M059J (cell line): ENCODE results near the gene DGKD. TPM values are rescaled to one million over a fixed set of nuclear protein-coding genes. Genes with fewer than 3 reads are reported as not detected.

Experiments
- DNase-seq: peaks from one replicate; pipeline ENCODE4 v3.0.0-alpha.2; 2012; ENCODE audit warnings: low read depth
- total RNA-seq: library from RNA; depleted of rRNA; stranded (reverse); fragments of >200 nt; shearing (Covaris generic); gene quantifications from 2 replicates; pipeline ENCODE4 v1.2.3, GENCODE V29; 2014

The DGKD gene
- total RNA-seq, 1 experiment from 2014 or later: 16.5 TPM

DNA sequence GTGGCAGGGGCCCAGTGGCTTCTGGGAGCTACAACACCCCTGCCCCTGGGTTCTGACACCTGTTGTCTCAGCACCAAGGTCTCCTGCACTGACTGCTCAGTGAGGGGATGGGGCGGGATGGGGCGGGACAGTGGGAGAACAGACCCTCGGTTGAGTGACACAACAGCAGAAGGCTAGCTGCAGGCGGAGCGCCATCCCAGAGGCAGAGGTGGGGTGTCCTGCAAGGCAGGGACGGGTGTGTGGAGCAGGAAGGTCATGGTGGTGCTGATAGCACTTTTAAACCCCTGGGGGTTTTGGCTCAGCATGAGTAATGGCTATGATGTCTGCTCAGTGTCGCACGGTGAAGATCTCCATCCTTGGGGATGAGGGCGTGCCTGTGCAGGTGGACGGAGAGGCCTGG lies 105.1 kb downstream of the DGKD start:
- no peak for DNase-seq

- no peak for DNase-seq
Observed at GRCh38 chr2:233460726-233461441, 106.6 kb downstream of the DGKD start.

GRCh38 chr2:233461481-233461891 lies 107.2 kb downstream of the DGKD start:
- no peak for DNase-seq

DNA sequence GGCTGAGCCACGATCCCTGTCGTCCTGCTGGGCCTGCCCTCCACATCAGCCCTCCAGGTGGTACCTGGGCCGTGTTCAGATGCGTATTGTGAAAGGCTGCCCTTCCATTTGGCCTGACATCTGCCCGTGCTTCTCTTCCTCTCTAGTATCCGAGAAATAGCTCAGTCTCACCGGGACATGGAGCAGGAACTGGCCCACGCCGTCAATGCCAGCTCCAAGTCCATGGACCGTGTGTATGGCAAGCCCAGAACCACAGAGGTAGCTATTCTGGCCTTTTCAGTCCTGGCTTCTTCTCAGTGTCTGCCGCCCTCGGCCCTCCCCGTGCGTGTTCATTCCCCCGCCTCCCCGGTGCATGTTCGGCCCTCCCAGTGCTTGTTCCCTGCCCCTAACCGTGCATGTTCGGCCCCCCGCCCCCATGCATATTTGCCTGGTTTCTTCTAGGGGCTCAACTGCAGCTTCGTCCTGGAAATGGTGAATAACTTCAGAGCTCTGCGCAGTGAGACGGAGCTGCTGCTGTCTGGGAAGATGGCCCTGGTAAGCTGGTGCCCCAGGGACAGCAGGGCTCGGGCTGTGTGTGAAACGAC lies 108.0 kb downstream of the DGKD start:
- DNase-seq: no peak

- no peak for DNase-seq
Observed at GRCh38 chr2:233462826-233463470, 108.7 kb downstream of the DGKD start.

DNA sequence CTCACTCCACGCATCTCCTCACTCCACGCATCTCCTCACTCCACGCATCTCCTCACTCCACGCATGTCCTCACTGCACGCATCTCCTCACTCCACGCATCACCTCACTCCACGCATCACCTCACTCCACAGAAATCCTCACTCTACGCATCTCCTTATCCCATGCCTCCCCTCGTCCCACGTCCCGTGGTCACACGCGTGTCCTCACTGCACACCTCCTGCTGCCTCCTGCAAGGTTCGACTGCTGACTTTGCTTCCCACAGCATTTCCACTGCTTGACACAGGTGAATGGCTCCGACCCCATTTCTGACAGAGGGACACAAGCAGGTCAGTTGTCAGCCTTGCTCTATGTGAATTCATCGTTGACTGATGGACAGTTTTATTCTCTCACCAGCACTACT lies 109.3 kb downstream of the DGKD start:
- DNase-seq: no peak

- no peak for DNase-seq
Observed at GRCh38 chr2:233464056-233464455, 109.8 kb downstream of the DGKD start.

DNA sequence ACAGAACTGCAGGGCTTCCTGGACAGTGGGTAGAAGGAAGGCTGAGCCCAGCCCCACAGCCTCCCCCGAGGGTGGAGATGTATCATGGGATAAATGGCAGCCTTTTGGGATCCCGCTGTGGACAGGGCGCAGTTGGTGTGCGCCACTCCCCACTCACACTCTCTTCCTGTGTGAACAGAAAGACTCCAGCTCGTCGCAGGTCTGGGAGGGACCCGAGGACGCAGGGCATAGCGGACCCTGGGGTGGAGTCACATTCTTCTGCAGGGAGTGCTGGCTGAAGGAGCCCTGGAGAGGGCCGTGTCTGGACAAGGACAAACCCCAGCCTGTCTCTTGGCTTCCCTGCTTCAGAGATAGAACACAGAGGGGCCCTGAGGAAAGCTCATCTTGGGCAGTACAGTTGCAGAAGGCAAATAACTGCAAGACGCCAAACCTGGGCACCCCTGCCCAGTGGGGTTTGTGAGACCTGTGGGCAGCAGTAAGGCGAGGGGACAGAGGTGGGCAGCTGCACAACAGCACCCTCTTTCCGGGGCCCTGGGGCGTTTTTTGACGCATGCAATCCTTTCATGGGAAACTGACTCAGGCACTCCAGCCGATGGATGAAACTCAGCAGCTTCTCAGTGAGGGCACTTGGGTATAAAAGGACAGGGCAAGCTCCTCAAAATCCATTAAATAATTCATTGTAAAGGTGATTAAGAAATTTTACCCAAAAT lies 110.4 kb downstream of the DGKD start:
- no peak for DNase-seq

GRCh38 chr2:233466991-233467603 lies 112.8 kb downstream of the DGKD start:
- DNase-seq: no peak

GRCh38 chr2:233468047-233468740 lies 113.9 kb downstream of the DGKD start:
- DNase-seq: no peak

DNA sequence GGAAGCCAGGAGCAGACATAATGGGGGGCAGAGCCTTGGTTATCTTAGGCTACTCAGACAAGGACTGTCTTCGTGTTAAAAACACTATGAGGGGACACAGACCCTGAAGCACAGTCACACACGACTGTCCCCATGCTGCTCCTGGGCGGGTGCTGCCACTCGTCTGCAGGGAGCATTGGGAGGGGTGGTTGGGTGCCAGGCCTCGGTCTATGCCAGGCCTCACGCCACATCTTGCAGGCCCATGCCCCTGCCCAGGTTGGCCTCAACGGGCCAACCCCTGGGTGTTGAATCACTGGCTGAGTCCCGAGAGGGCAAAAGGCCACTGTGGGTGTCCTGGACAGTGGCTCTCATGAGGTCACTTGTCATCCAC lies 114.4 kb downstream of the DGKD start:
- no peak for DNase-seq

GRCh38 chr2:233469261-233470010 lies 115.1 kb downstream of the DGKD start:
- no peak for DNase-seq

DNA sequence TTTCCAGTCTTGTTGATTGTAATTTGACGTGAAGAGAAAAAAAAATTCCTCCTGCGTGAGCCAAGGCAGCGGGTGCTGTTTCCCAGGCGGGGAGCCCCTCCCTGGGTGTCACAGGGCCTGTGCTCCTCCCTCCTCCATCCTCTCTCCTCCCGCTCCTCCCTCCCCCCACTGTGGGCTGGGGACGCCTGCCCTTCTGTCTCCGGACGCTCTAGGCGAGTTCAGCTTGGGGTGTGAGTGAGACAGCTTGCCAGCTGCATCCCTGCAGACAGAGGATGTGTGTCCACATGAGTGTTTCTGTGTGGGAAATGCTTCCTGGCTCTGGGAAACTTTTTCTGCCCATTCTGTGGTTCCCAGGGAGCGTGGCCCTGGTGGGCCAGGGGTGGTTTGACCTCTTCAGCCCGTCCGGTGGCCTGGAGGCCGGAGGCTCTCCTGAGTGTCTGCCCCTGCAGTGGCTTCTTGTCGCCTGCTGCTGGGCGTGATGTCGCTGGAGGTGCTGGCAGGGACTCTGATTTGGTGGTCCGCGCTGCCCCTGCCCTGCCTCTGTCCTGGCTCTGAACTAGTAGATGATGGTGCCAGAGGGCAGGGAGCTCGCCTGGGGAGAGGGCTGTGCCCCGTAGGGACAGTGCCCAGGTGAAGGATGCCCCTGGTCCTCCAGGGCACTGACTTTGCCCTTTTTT lies 115.9 kb downstream of the DGKD start:
- DNase-seq: no peak

DNA sequence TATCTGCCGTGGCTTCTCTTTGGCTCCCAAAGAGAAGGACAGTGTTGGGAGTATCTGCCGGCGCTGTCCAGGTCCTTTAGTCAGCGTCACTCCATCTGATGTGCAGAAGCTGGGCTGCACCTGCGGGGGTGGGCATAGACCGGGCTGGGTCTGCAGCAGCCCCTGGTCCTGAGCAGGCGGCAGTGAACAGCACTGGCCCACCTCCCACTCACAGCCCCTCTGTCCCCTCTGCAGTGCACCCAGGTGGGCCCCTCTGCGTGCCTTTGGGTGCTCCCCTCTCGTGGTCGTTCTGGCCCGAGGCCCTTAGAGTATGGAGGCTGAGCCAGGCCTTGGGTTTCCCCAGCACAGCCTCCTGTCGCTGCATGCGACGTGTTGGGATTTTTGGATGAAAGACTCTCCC lies 116.5 kb downstream of the DGKD start:
- no peak for DNase-seq

DNA sequence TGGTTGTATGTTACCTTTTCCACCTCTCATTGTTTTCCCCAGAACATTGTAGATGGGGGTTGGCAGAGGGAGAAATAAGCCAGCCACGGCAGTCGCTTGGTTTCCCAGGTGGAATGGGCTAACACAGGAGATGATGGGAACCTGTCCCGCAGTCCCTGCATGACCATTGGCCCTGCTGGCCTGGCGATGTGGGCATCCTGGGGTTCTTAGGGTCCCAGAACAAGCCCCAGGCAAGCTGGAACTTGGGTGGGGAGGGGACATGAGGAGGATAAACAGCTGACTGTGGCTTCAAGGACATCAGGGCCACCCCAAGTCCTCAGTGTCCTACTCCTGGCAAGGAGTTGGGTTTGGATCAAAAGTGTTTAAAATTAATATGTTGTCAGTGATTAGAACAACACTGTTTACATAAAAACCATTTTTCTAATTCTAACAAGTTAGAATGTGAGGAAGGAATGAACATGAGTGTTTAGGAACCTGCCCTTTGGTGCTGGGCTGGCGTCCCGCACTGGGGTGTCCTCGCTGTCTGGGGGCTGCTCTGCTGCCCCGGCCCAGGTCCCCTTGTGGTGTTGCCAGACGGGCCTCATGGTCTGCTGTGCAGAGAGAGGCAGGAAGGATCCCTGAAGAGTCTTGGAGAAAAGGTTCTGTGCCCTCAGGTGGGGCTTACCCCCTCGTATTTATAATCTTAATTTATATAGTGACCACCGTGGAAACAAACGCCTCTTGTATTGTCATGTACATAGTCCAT lies 117.2 kb downstream of the DGKD start:
- no peak for DNase-seq

GRCh38 chr2:233473386-233473791 lies 119.1 kb downstream of the DGKD start:
- no peak for DNase-seq

GRCh38 chr2:233473878-233474277 lies 119.6 kb downstream of the DGKD start:
- DNase-seq: no peak

GRCh38 chr2:233474308-233475160 lies 120.2 kb downstream of the DGKD start:
- no peak for DNase-seq

DNA sequence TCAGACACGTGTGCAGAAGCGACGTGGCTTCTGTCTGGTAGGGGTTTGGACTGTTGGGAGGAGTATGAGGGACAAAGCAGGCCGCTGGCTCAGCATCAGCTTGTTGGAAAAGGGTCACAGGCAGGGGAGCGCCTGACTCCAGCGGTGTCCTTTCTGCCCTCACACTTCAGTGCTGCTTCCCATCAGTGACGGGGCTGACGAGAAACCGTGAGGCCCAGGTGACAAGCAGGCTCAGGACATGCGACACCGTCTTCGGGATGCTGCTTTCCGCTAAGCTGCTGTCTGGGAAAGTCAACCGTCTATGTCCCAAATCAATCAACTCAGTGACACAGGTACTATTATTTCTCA lies 121.7 kb downstream of the DGKD start:
- no peak for DNase-seq
